IPS-18c (cell line): ENCODE measurements around the gene PDE6A.
"Not testable (repeated sequence)": the region's sequence is repeated elsewhere in the genome, so short reads cannot be mapped to it uniquely, and the experiment has no call there.

Experiments
- H3K4me3 ChIP-seq: 2 replicates; pipeline ENCODE4 v1.7.0; 2013; ENCODE audit warnings: low read depth, mild to moderate bottlenecking, low read length, moderate library complexity; ENCODE audit not compliant: insufficient read depth
- H3K9me3 ChIP-seq: one replicate; pipeline ENCODE4 v1.6.1; 2013; ENCODE audit warnings: mild to moderate bottlenecking, low read length, moderate library complexity; ENCODE audit not compliant: control insufficient read depth, insufficient read depth

Gene PDE6A

GRCh38 chr5:149957855-149958254 is 13.3 kb upstream of the PDE6A start:
- no peaks in the 10 kb centered on the region for H3K9me3 ChIP-seq
- H3K4me3 ChIP-seq, result no peak overlapping the region

GRCh38 chr5:149956685-149957084 is 12.1 kb upstream of the PDE6A start:
- H3K9me3 ChIP-seq, result no peaks in the 10 kb centered on the region
- no peak overlapping the region for H3K4me3 ChIP-seq

DNA sequence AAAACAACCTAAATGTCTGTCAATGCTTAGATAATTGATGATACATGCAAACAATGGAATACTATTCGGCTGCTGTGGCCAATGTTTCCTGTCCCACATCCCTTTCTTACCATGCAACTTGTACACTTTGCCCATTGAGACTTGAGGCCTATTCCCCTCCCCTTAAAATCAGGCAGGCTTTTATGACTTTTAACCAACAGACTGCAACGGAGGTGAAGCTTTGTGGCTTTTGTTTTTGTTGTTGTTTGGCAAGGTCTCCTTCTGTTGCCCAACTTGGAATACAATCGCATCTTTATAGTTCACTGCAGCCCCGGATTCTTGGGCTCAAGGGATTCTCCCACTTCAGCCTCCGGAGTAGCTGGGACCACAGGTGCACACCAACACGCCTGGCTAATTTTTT is 10.2 kb upstream of the PDE6A start:
- H3K9me3 ChIP-seq, result no peaks in the 10 kb centered on the region
- H3K4me3 ChIP-seq, result no peak overlapping the region

DNA sequence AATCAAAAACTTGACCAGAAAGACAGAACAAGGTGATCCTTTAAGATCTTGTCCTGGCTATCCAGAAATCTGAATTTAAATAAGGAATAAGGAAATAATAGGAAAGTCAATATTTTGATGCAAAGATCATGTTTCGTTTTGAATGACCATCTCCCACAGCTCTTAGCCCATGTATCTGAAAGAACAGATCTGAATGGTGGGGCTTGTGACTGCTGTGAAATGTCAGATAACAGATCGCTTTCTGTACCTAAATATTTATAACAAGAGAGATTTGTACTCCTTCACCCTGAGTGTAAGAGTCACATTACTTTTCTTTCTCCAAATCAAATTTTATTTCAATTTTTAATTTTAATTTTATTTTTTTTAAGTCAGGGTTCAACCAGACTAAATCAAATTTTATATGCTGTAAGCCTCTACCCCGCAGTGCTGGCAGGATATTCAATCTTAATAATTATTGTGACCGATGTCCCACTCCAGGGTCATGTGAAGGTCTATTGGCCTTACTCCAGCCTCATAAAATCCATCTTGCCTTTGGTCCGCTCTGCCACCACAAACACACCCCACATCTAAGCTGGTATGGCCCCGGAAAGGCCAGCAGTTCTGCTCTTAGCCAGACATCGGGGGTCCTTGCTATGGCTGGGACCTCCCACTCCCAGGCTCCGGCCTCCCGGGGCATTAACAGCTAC is 9.0 kb upstream of the PDE6A start:
- Histone ChIP-seq H3K4me3 (no peak overlapping the region), H3K9me3 (no peaks in the 10 kb centered on the region)

- Histone ChIP-seq H3K9me3 (no peaks in the 10 kb centered on the region), H3K4me3 (no peak overlapping the region)
Measured at GRCh38 chr5:149951138-149951749, 6.7 kb upstream of the PDE6A start.

DNA sequence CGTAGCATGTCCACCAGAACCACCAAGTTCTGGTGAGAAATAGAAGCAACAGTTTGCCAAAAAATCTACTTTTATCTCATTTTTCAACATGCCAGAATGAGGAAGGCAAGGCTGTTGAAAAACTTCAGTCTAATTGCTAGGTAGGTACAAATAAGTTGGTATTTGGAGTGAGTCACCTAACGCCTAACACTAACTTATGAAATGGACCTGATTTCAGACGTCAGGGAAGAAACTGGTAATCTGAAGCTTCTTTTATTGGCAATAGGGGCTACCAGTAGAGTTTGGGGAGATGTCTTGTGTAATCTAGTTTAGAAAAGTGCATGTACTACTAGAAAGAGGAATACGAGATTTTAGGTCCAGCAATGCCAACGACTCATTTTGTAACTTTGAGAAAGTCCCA is 4.4 kb upstream of the PDE6A start:
- H3K9me3 ChIP-seq, result no peaks in the 10 kb centered on the region
- H3K4me3 ChIP-seq, result no peak overlapping the region

- Histone ChIP-seq H3K9me3 (no peaks in the 10 kb centered on the region), H3K4me3 (no peak overlapping the region)
Measured at GRCh38 chr5:149946118-149946517, 1.5 kb upstream of the PDE6A start.

GRCh38 chr5:149943177-149943949 is 1.2 kb downstream of the PDE6A start:
- H3K4me3 ChIP-seq, result not testable (repeated sequence)

DNA sequence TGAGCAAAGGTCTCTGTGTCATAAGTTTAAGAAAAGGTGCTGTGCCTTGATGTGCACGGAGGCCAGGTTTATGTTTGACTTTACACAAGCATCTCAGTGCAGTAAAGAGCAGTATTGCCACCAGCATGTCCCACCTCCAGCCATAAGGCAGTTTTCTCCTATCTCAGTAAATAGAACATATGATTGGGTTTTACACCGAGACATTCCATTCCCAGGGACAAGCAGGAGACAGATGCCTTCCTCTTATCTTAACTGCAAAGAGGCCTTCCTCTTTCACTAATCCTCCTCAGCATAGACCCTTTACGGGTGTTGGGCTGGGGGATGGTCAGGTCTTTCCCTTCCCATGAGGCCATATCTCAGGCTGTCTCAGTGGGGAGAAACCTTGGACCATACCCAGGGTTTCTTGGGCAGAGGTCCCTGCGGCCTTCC is 1.8 kb downstream of the PDE6A start:
- not testable (repeated sequence) for H3K4me3 ChIP-seq, H3K9me3 ChIP-seq

More at GRCh38 chr5:149943177-149943949, 1.2 kb downstream of the PDE6A start:
- H3K9me3 ChIP-seq, result not testable (repeated sequence)

GRCh38 chr5:149942199-149942598 is 2.4 kb downstream of the PDE6A start:
- Histone ChIP-seq H3K4me3 (no peak overlapping the region), H3K9me3 (no peaks in the 10 kb centered on the region)

GRCh38 chr5:149941795-149942194 is 2.8 kb downstream of the PDE6A start:
- Histone ChIP-seq H3K9me3 (no peaks in the 10 kb centered on the region), H3K4me3 (no peak overlapping the region)

GRCh38 chr5:149940941-149941644 is 3.5 kb downstream of the PDE6A start:
- Histone ChIP-seq H3K4me3 (no peak overlapping the region), H3K9me3 (no peaks in the 10 kb centered on the region)

DNA sequence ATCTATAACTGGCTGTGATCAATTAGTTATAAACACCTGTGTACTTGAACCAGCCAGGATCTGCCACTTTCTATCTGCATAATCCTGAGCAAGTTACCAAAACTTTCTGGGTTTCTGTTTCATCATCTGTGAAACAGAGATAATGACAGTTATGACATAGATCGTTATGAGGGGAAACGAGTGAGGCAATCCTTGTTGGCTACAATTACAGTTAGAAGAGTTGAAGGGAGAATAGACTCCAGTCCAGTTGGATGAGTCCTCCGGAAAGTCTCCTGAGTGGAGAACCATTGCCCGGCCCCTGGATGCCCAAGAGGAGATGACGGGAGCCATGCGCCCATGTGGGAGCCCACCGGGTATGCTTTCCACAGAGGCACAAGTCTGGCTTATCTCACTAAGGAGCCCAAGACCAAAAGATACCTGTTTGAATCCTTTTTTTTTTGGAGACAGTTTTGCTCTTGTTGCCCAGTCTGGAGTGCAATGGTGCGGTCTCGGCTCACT is 4.5 kb downstream of the PDE6A start:
- Histone ChIP-seq H3K9me3 (no peaks in the 10 kb centered on the region), H3K4me3 (no peak overlapping the region)

GRCh38 chr5:149939546-149939945 is 5.0 kb downstream of the PDE6A start:
- Histone ChIP-seq H3K9me3 (no peaks in the 10 kb centered on the region), H3K4me3 (no peak overlapping the region)

- H3K4me3 ChIP-seq, result no peak overlapping the region
- no peaks in the 10 kb centered on the region for H3K9me3 ChIP-seq
Measured at GRCh38 chr5:149938791-149939358, 5.7 kb downstream of the PDE6A start.

GRCh38 chr5:149938279-149938678 is 6.3 kb downstream of the PDE6A start:
- Histone ChIP-seq H3K4me3 (no peak overlapping the region), H3K9me3 (no peaks in the 10 kb centered on the region)

DNA sequence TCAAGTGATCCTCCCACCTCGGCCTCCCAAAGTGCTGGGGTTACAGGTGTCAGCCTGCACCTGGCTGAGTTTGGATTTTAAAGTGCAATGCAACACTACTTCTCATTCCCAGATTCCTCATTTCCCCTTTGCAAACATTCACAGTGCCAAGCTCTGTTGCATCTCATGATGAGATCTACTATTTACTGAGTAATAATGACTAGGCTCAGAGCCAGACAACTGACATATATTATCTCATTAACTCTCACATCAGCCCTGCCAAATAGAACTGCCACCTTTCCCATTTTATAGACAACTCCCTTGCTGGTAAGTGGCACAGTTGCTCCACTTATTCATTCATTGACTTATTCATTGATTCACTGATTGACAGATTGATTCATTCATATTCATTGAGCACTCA is 7.0 kb downstream of the PDE6A start:
- Histone ChIP-seq H3K9me3 (no peaks in the 10 kb centered on the region), H3K4me3 (no peak overlapping the region)
